Neuronal stem cell (in vitro differentiated cells): Measurements from ENCODE around the gene POLR1C.

ENCODE experiments used
- DNase-seq: peaks from one replicate; pipeline ENCODE4 v3.0.0-alpha.2; 2013; ENCODE audit warnings: low spot score
- H2AFZ ChIP-seq: one replicate; pipeline ENCODE4 v1.6.1; 2013; ENCODE audit warnings: mild to moderate bottlenecking, low read length, inconsistent platforms
- H2AK5ac ChIP-seq: 2 replicates; pipeline ENCODE4 v1.6.1; 2013; ENCODE audit warnings: low read depth, mild to moderate bottlenecking, inconsistent platforms, low read length, moderate library complexity, mixed read lengths
- H2BK120ac ChIP-seq: 2 replicates; pipeline ENCODE4 v1.6.1; 2013; ENCODE audit warnings: low read depth, mild to moderate bottlenecking, inconsistent platforms, low read length, moderate library complexity, mixed read lengths
- H2BK12ac ChIP-seq: one replicate; pipeline ENCODE4 v1.6.1; 2013; ENCODE audit warnings: low read length, inconsistent platforms
- H2BK15ac ChIP-seq: 2 replicates; pipeline ENCODE4 v1.6.1; 2013; ENCODE audit warnings: mild to moderate bottlenecking, low read length, inconsistent platforms, mixed read lengths
- H2BK5ac ChIP-seq: one replicate; pipeline ENCODE4 v1.6.1; 2013; ENCODE audit warnings: inconsistent platforms, mild to moderate bottlenecking, low read length, moderate library complexity
- H3K14ac ChIP-seq: one replicate; pipeline ENCODE4 v1.6.1; 2013; ENCODE audit warnings: low read length, inconsistent platforms
- H3K18ac ChIP-seq: 2 replicates; pipeline ENCODE4 v1.6.1; 2013; ENCODE audit warnings: low read length, inconsistent platforms
- H3K23ac ChIP-seq: 2 replicates; pipeline ENCODE4 v1.6.1; 2013; ENCODE audit warnings: low read depth, mild to moderate bottlenecking, mixed read lengths, low read length, inconsistent platforms; ENCODE audit not compliant: poor library complexity
- H3K27ac ChIP-seq: replicated peaks from 3 replicates; pipeline ENCODE4 v1.5.1; 2013; ENCODE audit warnings: low read length, inconsistent platforms
- H3K27me3 ChIP-seq, 3 experiments: 2 replicates each; pipeline ENCODE4 v1.6.1; 2013; ENCODE audit warnings: low read length in 3 of 3, mild to moderate bottlenecking in 2 of 3, inconsistent platforms in 1 of 3, low read depth in 1 of 3, mixed read lengths in 1 of 3, moderate library complexity in 1 of 3; ENCODE audit not compliant: control insufficient read depth in 3 of 3, insufficient read depth in 3 of 3
- H3K36me3 ChIP-seq, 2 donors: replicated peaks in 1 of 2; 2 replicates each; pipeline ENCODE4 v1.6.1; 2013; ENCODE audit warnings: low read length in 2 of 2; ENCODE audit not compliant: control insufficient read depth in 2 of 2, insufficient read depth in 2 of 2
- H3K4ac ChIP-seq: 2 replicates; pipeline ENCODE4 v1.6.1; 2013; ENCODE audit warnings: inconsistent platforms, mild to moderate bottlenecking, low read length, moderate library complexity
- H3K4me1 ChIP-seq, 2 donors: 1 replicate in 1 of 2; 2 replicates in 1 of 2; pipeline ENCODE4 v1.6.1; 2013; ENCODE audit warnings: low read length in 2 of 2, low read depth in 1 of 2; ENCODE audit not compliant: control insufficient read depth in 2 of 2, insufficient read depth in 1 of 2
- H3K4me2 ChIP-seq: one replicate; pipeline ENCODE4 v1.6.1; 2013; ENCODE audit warnings: mild to moderate bottlenecking, low read length, inconsistent platforms; ENCODE audit not compliant: insufficient read depth, poor library complexity, severe bottlenecking
- H3K4me3 ChIP-seq, 2 donors: 2 replicates each; pipeline ENCODE4 v1.5.1; 2013; ENCODE audit warnings: low read length in 2 of 2, mild to moderate bottlenecking in 2 of 2, inconsistent platforms in 1 of 2, moderate library complexity in 1 of 2
- H3K79me1 ChIP-seq: one replicate; pipeline ENCODE4 v1.6.1; 2013; ENCODE audit warnings: low read depth, mild to moderate bottlenecking, inconsistent platforms, low read length, moderate library complexity
- H3K9ac ChIP-seq: one replicate; pipeline ENCODE4 v1.6.1; 2013; ENCODE audit warnings: mild to moderate bottlenecking, low read depth, low read length, inconsistent platforms; ENCODE audit not compliant: poor library complexity
- H3K9me3 ChIP-seq, 2 donors: replicated peaks in 1 of 2; 2 replicates each; pipeline versions ENCODE3 to v1.6.1; 2013; ENCODE audit warnings: low read length in 2 of 2, mild to moderate bottlenecking in 2 of 2, inconsistent platforms in 1 of 2, low read depth in 1 of 2, mixed read lengths in 1 of 2, moderate library complexity in 1 of 2; ENCODE audit not compliant: control insufficient read depth in 2 of 2, insufficient read depth in 1 of 2
- H4K8ac ChIP-seq: one replicate; pipeline ENCODE4 v1.6.1; 2013; ENCODE audit warnings: low read depth, mild to moderate bottlenecking, inconsistent platforms, low read length, moderate library complexity
- H4K91ac ChIP-seq: one replicate; pipeline ENCODE4 v1.6.1; 2013; ENCODE audit warnings: low read length, low read depth, mild to moderate bottlenecking, inconsistent platforms; ENCODE audit not compliant: poor library complexity
- WGBS, 2 donors: extraction: QIAGEN DNeasy Blood & Tissue Kit; methylation state at CpG; one replicate each; pipeline ENCODE4 v1.1.7; 2013; ENCODE audit warnings: missing lambda C conversion rate in 2 of 2, mixed read lengths in 1 of 2; ENCODE audit not compliant: insufficient read length in 2 of 2, insufficient replicate concordance in 1 of 2; ENCODE audit errors: extremely low coverage in 2 of 2; 5-methylcytosine and 5-hydroxymethylcytosine counted together

POLR1C gene

GRCh38 chr6:43481075-43481474, 35.8 kb upstream of the POLR1C start:
- Histone ChIP-seq H2BK12ac (no peak overlapping the region), H2BK120ac (no peak overlapping the region), H3K23ac (no peak overlapping the region), H3K4me2 (no peak overlapping the region), H3K79me1 (peaks cover 4% of the 10 kb centered on the region), H3K9me3 (no peaks in the 10 kb centered on the region), H3K14ac (no peak overlapping the region), H4K8ac (no peak overlapping the region), H4K91ac (no peak overlapping the region), H2BK15ac (no peak overlapping the region), H2AFZ (no peak overlapping the region), H2AK5ac (no peak overlapping the region), H3K27me3 (no peaks in the 10 kb centered on the region), H3K4me1 (peaks cover 9 to 10% of the 10 kb centered on the region in 2 donors), H2BK5ac (no peak overlapping the region), H3K4ac (no peak overlapping the region), H3K36me3 (peaks cover 0 to 22% of the 10 kb centered on the region in 2 donors), H3K27ac (no peak overlapping the region), H3K4me3 (no peak overlapping the region), H3K18ac (no peak overlapping the region), H3K9ac (no peak overlapping the region)
- no CpG with 5 or more reads among the region's 2 CpGs for WGBS, 2 donors
- no peak for DNase-seq

- no peak overlapping the region for H3K9ac ChIP-seq
- no peak overlapping the region for H3K4me2 ChIP-seq
- no peak overlapping the region for H2AFZ ChIP-seq
- no CpG with 5 or more reads among the region's 11 CpGs for WGBS, 2 donors
- DNase-seq, result no peak
- no peak overlapping the region for H2BK120ac ChIP-seq
- H3K27ac ChIP-seq, result no peak overlapping the region
- H2AK5ac ChIP-seq, result no peak overlapping the region
- peaks cover 4% of the 10 kb centered on the region for H3K79me1 ChIP-seq
- H3K14ac ChIP-seq, result no peak overlapping the region
- no peak overlapping the region for H2BK5ac ChIP-seq
- no peak overlapping the region for H2BK12ac ChIP-seq
- H4K8ac ChIP-seq, result no peak overlapping the region
- no peak overlapping the region for H2BK15ac ChIP-seq
- no peak overlapping the region for H3K4ac ChIP-seq
- no peak overlapping the region for H3K4me3 ChIP-seq
- H3K9me3 ChIP-seq, result no peaks in the 10 kb centered on the region
- no peaks in the 10 kb centered on the region for H3K27me3 ChIP-seq
- H3K18ac ChIP-seq, result no peak overlapping the region
- no peak overlapping the region for H4K91ac ChIP-seq
- peaks cover 0 to 24% of the 10 kb centered on the region in 2 donors for H3K36me3 ChIP-seq
- H3K23ac ChIP-seq, result no peak overlapping the region
- peaks cover 9 to 10% of the 10 kb centered on the region in 2 donors for H3K4me1 ChIP-seq
These were observed 35.2 kb upstream of the POLR1C start for GRCh38 chr6:43481591-43482236.

- Histone ChIP-seq H3K27ac (no peak overlapping the region), H3K4me3 (no peak overlapping the region)
These were observed 28.1 kb upstream of the POLR1C start for GRCh38 chr6:43488667-43489276.

GRCh38 chr6:43489277-43490072, 27.4 kb upstream of the POLR1C start:
- WGBS, 2 donors, result no CpG with 5 or more reads among the region's 12 CpGs

More at GRCh38 chr6:43488667-43489276, 28.1 kb upstream of the POLR1C start:
- H2AFZ ChIP-seq, result no peak overlapping the region
- peaks cover 0 to 6% of the 10 kb centered on the region in 2 donors for H3K4me1 ChIP-seq
- no peak overlapping the region for H4K8ac ChIP-seq
- H2BK5ac ChIP-seq, result no peak overlapping the region
- no peak overlapping the region for H3K14ac ChIP-seq
- H3K79me1 ChIP-seq, result peaks cover 3% of the 10 kb centered on the region
- H3K9me3 ChIP-seq, result no peaks in the 10 kb centered on the region
- no peak for DNase-seq
- no peak overlapping the region for H2AK5ac ChIP-seq
- no peak overlapping the region for H3K18ac ChIP-seq
- no peak overlapping the region for H3K23ac ChIP-seq
- no peak overlapping the region for H2BK15ac ChIP-seq
- no peak overlapping the region for H3K4me2 ChIP-seq
- H2BK12ac ChIP-seq, result no peak overlapping the region
- no CpG with 5 or more reads among the region's 4 CpGs for WGBS, 2 donors
- H3K27me3 ChIP-seq, result no peaks in the 10 kb centered on the region
- H3K4ac ChIP-seq, result no peak overlapping the region
- no peak overlapping the region for H2BK120ac ChIP-seq
- H3K36me3 ChIP-seq, result peaks cover 0 to 28% of the 10 kb centered on the region in 2 donors
- H3K9ac ChIP-seq, result no peak overlapping the region
- H4K91ac ChIP-seq, result no peak overlapping the region

More at GRCh38 chr6:43489277-43490072, 27.4 kb upstream of the POLR1C start:
- no peak overlapping the region for H2BK5ac ChIP-seq
- no peaks in the 10 kb centered on the region for H3K9me3 ChIP-seq
- H3K36me3 ChIP-seq, result peaks cover 0 to 28% of the 10 kb centered on the region in 2 donors
- peaks cover 0 to 6% of the 10 kb centered on the region in 2 donors for H3K4me1 ChIP-seq
- H4K8ac ChIP-seq, result no peak overlapping the region
- no peak overlapping the region for H2AFZ ChIP-seq
- no peak for DNase-seq
- no peak overlapping the region for H3K9ac ChIP-seq
- no peak overlapping the region for H4K91ac ChIP-seq
- no peaks in the 10 kb centered on the region for H3K27me3 ChIP-seq
- H3K4ac ChIP-seq, result no peak overlapping the region
- no peak overlapping the region for H2BK12ac ChIP-seq
- H3K27ac ChIP-seq, result no peak overlapping the region
- H3K18ac ChIP-seq, result peak overlapping the region; percentile 15
- H3K14ac ChIP-seq, result no peak overlapping the region
- no peak overlapping the region for H3K4me2 ChIP-seq
- peak overlapping the region in 1 of 2 donors; percentile 53 for H3K4me3 ChIP-seq
- no peak overlapping the region for H2AK5ac ChIP-seq
- peaks cover 5% of the 10 kb centered on the region for H3K79me1 ChIP-seq
- H3K23ac ChIP-seq, result no peak overlapping the region
- no peak overlapping the region for H2BK120ac ChIP-seq
- no peak overlapping the region for H2BK15ac ChIP-seq
